Neural cell (in vitro differentiated cells): ENCODE measurements around the gene ATP2A1.

Source experiments
- EP300 ChIP-seq: fragments of 450-650 bp; conservative IDR thresholded peaks from 2 replicates; pipeline ENCODE4 v1.6.1; 2014; ENCODE audit warnings: antibody characterized with exemption, mild to moderate bottlenecking, moderate library complexity; ENCODE audit not compliant: poor library complexity, severe bottlenecking
- EZH2 ChIP-seq: fragments of 200-600, 300-800 bp; shearing (Covaris generic), sonication (generic); IDR thresholded peaks from 2 replicates; pipeline ENCODE4 v1.6.1; 2014; ENCODE audit warnings: antibody characterized with exemption, low read length, borderline replicate concordance, mild to moderate bottlenecking; ENCODE audit not compliant: insufficient read depth, poor library complexity, severe bottlenecking
- POLR2AphosphoS5 ChIP-seq: IDR thresholded peaks from 2 replicates; pipeline ENCODE4 v1.6.1; 2012
- RAD21 ChIP-seq: fragments of 450-650 bp; conservative IDR thresholded peaks from 2 replicates; pipeline ENCODE4 v1.6.1; 2014; ENCODE audit warnings: antibody characterized with exemption, mild to moderate bottlenecking, moderate library complexity
- SMC3 ChIP-seq: fragments of 450-650 bp; conservative IDR thresholded peaks from 2 replicates; pipeline ENCODE4 v1.6.1; 2014; ENCODE audit warnings: antibody characterized with exemption, mild to moderate bottlenecking, moderate library complexity; ENCODE audit not compliant: poor library complexity
- TAF1 ChIP-seq: IDR thresholded peaks from 2 replicates; pipeline ENCODE4 v1.6.1; 2012; ENCODE audit warnings: low read depth
- TF ChIP-seq, protein P1 (sequence below): fragments of 450-650 bp; IDR thresholded peaks from 2 replicates; pipeline ENCODE4 v1.5.1; 2014; ENCODE audit warnings: antibody characterized with exemption, mild to moderate bottlenecking, moderate library complexity; ENCODE audit not compliant: poor library complexity, severe bottlenecking
- TF ChIP-seq, protein P2 (sequence below): IDR thresholded peaks from 2 replicates; pipeline ENCODE4 v1.6.1; 2012; ENCODE audit warnings: borderline replicate concordance

DNA sequence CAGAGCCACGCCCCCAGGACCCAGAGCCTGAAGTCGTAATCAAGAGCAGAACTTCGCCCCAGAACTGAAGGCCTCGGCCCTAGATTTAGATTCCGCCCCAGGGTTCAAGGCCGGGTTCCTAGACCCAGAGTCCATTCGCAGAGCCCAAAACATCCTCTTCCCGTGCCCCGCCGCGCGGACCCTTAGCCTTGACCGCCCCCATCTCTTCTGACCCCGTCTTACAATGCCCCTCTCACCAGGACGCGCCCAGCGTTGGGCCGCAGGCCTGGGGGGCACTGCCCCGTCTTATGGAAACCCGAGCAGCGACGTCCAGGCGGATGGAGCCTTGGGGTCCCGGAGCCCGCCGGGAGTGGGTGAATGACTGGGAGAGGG is 58.5 kb downstream of the ATP2A1 start:
- TF ChIP-seq EP300 (no peak), EZH2 (no peak), POLR2AphosphoS5 (no peak), SMC3 (no peak), TAF1 (no peak), RAD21 (no peak)
- TF ChIP-seq, protein P1, sequence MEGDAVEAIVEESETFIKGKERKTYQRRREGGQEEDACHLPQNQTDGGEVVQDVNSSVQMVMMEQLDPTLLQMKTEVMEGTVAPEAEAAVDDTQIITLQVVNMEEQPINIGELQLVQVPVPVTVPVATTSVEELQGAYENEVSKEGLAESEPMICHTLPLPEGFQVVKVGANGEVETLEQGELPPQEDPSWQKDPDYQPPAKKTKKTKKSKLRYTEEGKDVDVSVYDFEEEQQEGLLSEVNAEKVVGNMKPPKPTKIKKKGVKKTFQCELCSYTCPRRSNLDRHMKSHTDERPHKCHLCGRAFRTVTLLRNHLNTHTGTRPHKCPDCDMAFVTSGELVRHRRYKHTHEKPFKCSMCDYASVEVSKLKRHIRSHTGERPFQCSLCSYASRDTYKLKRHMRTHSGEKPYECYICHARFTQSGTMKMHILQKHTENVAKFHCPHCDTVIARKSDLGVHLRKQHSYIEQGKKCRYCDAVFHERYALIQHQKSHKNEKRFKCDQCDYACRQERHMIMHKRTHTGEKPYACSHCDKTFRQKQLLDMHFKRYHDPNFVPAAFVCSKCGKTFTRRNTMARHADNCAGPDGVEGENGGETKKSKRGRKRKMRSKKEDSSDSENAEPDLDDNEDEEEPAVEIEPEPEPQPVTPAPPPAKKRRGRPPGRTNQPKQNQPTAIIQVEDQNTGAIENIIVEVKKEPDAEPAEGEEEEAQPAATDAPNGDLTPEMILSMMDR, result no peak
- TF ChIP-seq, protein P2, sequence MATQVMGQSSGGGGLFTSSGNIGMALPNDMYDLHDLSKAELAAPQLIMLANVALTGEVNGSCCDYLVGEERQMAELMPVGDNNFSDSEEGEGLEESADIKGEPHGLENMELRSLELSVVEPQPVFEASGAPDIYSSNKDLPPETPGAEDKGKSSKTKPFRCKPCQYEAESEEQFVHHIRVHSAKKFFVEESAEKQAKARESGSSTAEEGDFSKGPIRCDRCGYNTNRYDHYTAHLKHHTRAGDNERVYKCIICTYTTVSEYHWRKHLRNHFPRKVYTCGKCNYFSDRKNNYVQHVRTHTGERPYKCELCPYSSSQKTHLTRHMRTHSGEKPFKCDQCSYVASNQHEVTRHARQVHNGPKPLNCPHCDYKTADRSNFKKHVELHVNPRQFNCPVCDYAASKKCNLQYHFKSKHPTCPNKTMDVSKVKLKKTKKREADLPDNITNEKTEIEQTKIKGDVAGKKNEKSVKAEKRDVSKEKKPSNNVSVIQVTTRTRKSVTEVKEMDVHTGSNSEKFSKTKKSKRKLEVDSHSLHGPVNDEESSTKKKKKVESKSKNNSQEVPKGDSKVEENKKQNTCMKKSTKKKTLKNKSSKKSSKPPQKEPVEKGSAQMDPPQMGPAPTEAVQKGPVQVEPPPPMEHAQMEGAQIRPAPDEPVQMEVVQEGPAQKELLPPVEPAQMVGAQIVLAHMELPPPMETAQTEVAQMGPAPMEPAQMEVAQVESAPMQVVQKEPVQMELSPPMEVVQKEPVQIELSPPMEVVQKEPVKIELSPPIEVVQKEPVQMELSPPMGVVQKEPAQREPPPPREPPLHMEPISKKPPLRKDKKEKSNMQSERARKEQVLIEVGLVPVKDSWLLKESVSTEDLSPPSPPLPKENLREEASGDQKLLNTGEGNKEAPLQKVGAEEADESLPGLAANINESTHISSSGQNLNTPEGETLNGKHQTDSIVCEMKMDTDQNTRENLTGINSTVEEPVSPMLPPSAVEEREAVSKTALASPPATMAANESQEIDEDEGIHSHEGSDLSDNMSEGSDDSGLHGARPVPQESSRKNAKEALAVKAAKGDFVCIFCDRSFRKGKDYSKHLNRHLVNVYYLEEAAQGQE, result no peak
